H7 (cell line): ENCODE data around the gene LHX4. TPM values are rescaled to one million over a fixed set of nuclear protein-coding genes. Genes with fewer than 3 reads are reported as not detected.

Experiments
- DNase-seq: peaks from one replicate; pipeline ENCODE4 v3.0.0; 2012
- H3K27me3 ChIP-seq: 2 replicates; pipeline ENCODE4 v1.6.0; 2011; ENCODE audit warnings: mild to moderate bottlenecking, low read length; ENCODE audit not compliant: control insufficient read depth, insufficient read depth
- H3K36me3 ChIP-seq: replicated peaks from 2 replicates; pipeline ENCODE4 v1.5.1; 2011; ENCODE audit warnings: low read length; ENCODE audit not compliant: control insufficient read depth, insufficient read depth
- H3K4me3 ChIP-seq: 2 replicates; pipeline ENCODE4 v1.5.1; 2011; ENCODE audit warnings: low read depth, mild to moderate bottlenecking, control low read depth, low read length, moderate library complexity; ENCODE audit not compliant: insufficient read depth
- total RNA-seq: library from RNA; depleted of rRNA; stranded (reverse); fragments of >200 nt; shearing (Covaris generic); gene quantifications from 2 replicates; pipeline ENCODE4 v1.2.3, GENCODE V29; 2014

Gene LHX4
- total RNA-seq, 1 experiment from 2014 or later: 1.1 TPM

DNA sequence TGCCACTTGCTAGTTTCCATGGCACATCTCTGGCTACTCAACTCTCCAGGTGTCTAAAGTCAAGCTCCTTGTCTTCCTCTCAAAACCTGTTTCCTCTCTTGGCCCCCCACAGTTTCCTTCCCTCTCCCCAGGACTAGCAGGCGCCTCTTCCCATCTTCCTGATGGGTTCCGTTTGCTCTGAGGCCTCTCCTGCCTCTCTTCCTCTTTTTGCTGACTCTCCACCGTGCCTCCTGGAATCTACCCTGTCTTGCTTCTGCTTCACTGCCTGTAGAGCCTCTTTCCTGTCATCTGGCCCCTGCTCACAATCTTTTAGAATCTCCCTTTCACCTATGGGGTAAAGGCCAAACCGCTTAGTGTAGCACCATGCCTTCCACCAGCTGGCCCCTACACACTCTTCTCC lies 21.8 kb upstream of the LHX4 start:
- DNase-seq: no peak
- Histone ChIP-seq H3K4me3 (no peak overlapping the region), H3K36me3 (no peaks in the 10 kb centered on the region), H3K27me3 (peaks cover 1% of the 10 kb centered on the region; the same call in 1 of the 2 replicates)

DNA sequence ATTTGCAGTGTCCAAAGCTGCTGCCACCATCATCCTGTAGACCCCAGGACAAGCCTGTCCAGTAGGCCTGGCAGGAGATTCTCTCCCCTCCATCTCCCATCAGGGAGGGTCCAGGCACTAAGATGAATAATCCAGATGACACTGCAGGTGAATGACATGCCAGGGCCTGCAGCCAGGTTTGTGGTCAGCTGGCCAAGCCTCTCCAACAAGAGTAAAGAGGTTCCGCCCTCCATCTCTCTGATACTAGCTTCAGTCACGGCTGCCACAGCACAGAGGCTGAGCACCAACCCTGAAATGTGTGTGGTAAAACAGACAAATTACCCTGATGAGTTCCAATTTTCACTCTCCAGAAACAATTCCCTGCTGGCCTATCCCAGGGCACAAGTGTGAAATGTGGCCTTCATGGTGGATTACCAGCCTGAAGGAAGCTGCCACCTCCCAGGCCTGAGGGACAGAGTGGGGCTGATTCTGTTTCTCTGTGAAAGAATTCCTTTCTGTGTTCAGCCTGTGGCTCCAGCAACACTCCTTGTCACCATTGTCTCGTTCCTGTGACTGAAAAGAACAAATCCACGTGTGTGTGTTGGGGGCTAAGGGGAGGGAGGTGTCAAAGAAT lies 19.9 kb upstream of the LHX4 start:
- Histone ChIP-seq H3K27me3 (no peaks in the 10 kb centered on the region; the same call in 1 of the 2 replicates), H3K4me3 (no peak overlapping the region), H3K36me3 (no peaks in the 10 kb centered on the region)
- DNase-seq: no peak

DNA sequence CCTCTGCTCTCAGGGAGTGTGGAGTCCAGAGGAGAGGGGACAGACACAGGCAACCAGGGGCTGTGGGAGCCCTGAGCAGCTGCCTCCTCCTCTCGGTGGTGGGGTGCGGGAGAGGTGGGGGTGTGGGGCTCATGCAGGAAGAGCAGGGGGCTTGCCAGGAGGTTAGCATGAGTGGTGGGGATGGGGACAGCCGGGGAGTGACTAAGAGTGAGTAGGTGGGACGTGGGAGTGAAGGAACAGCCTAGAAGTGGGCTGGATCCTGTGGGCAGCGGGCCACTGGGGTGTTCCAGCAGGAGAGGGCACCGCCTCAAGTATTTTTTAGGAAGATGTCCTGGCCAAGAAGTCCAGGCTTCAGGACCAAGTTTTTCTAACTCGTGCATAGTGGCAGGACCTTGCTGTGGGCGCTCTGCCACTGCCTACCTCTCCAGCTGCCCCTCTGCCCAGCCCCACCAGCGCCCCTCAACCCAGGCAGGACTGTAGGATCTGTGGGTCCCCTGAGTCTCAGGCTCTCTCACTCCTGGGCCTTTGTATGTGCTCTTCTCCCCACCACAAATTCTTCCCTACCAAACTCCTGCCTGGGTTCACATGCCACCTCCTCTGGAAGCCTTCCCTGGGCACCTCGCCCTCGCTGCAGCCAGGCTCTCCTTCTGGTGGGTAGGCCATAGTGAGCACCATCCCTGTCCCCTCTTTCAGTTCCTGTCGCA lies 18.8 kb upstream of the LHX4 start:
- no peak overlapping the region for H3K4me3 ChIP-seq
- no peaks in the 10 kb centered on the region; the same call in 1 of the 2 replicates for H3K27me3 ChIP-seq
- DNase-seq: peak; percentile 42
- no peaks in the 10 kb centered on the region for H3K36me3 ChIP-seq

DNA sequence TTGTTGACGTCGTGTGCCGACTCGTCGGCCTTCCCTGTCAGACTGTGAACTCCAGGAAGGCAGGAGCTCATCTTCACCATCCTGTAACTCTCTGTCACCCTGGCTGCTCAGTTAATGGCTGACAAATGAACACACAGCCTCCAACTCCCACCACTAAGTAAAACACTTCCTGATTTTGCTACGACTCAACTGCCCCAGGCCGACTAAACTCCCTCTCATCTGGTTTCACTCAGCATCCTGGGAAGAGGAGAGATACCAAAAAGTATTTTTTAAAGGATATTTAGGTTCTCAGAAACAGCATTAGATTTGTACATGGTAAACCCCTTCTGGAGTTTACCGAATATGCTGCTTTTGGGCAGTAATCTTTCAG lies 18.2 kb upstream of the LHX4 start:
- Histone ChIP-seq H3K4me3 (no peak overlapping the region), H3K27me3 (no peaks in the 10 kb centered on the region), H3K36me3 (no peaks in the 10 kb centered on the region)
- DNase-seq: no peak

DNA sequence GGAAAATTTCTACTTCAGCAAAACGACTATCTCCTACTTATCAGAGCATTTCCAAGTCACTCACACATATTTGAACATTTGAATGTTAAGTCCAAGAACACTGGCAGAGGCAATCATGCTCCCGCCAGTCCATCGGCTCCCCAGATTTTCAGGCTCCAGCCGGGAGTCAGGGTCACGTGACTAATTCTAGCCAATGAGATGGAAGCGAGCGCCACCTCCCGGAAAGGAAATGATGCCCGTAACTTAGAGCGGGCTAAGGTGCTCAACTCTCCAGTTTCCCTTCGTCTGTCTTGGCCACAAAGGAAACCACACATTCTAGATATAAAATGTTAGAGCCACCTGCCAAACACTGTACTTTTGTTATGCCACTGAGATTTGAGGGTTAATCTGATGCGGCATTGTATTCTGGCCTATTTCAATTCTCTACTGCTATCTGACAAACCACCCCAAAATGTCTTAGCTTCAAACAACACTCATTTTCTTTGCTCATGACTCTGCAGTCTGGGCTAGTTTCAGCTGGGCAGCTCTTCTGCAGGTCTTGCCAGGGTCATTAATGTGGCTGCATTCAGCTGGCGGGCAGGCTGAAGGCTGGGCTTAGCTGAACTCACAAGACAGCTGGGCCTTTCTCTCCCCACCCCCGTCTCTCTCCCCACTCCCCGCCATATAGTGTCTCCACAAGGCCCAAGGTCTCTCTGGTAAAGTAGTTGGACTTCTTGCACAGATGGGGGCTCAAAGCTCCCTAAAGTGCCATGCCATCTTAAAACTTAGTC lies 16.5 kb upstream of the LHX4 start:
- H3K36me3 ChIP-seq: no peaks in the 10 kb centered on the region
- peak; percentile 97 for DNase-seq
- no peak overlapping the region for H3K4me3 ChIP-seq
- no peaks in the 10 kb centered on the region for H3K27me3 ChIP-seq

DNA sequence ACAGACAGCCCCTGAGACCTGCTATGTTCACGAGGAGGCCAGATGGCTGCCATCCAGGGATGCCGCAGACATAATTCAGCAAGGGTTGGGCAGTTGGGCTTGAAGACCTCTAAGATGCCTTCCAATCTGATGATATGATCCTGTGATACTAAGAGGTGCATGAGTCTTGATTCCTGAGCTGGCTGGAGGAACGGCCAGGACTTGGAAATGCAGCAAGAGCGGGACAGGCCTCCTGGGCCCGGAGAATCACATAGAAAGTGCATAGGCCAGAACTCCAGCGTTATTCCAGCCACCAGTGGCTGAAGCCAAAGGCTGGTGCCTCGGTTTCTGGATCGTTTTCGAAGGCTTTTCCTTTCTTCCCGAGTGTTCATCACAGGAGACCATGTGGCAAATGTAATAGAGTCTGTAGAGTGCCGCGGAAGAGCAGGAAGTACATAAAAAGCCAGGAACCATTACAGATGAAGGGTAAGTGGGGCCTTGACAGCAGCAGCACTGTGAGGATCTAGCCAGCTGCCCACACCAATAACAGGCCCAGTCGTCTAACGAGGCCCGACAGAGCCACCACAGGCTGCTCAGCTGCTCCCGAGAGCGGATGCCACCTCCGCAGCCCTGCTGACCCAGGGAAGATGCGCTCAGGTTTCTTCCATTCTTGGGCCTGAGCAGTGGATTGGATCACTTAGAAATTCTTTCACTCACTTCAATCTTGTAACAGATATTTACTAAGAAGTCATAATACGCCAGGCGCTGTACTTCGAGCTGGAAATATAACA lies 14.0 kb upstream of the LHX4 start:
- H3K36me3 ChIP-seq: no peaks in the 10 kb centered on the region
- DNase-seq: no peak
- no peak overlapping the region for H3K4me3 ChIP-seq

DNA sequence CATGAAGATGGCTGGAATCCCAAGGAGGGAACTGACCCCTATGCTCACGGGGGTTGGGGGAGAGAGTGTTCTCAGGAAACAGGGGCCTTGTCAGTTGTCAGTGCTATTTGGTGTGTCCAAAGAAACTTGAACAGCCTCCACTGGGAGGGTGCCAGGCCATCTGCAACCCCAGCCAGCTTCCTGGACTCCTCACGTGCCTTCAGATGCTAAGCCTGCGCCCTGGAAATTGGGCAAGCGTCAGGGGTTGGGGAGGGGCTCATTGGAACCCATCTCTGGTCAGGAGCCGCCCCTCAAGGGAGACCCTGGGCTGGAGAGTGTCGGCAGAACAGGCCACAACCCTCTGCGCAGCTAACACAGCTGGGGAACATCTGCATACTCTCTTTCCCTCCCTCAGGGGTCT lies 13.1 kb upstream of the LHX4 start:
- Histone ChIP-seq H3K27me3 (peaks cover 4% of the 10 kb centered on the region), H3K36me3 (no peaks in the 10 kb centered on the region), H3K4me3 (no peak overlapping the region)
- DNase-seq: no peak

More for the DNA sequence above, 14.0 kb upstream of the LHX4 start:
- peaks cover 4% of the 10 kb centered on the region for H3K27me3 ChIP-seq

DNA sequence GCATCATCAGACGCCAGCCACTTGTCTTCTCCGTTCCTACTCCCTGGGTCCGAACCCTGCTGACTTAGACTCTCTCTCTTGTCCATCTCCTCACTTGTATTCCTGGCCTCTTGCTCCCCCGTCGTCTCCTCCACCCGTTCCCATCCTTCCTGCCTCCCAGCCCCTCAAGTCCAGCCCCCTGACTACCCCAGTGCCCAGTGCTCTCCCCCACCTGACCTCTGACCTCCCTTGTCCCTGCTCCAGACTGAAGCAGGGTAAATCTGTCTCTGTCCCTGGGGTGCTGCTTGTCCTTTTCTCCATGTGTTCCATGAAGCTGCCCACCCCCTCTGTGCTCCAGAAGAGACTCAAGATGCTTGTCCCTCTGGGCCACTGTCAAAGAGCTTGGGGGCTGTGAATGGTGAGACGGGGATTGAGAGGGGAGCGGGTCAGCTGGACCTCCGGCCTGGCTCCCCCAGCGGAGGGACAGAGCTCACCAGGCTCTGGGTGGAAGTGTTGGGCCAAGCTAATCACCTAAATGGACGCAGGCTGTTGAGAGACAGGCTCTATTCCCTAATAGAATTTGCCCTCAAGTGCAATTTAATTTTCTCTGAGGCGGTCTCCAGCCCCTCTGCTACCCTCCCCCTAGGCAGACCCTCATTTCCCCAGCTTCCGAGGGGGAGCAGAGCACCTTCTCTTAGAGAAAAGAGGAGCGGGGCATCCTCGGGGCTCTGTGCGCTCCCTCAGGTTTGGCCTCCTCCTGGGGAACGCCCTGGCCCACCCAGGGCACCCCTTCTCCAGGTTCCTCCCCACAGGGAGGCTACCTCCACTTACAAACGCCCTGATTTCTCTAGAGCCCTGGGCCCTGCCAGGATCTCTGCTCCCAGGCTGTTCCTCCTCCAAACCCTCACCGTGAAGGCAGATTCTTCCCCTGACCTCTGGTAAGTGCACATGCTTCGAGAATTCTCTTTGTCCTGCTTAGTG lies 11.0 kb upstream of the LHX4 start:
- no peaks in the 10 kb centered on the region for H3K36me3 ChIP-seq
- no peak overlapping the region for H3K4me3 ChIP-seq
- peaks cover 7% of the 10 kb centered on the region for H3K27me3 ChIP-seq
- peak; percentile 33 for DNase-seq

DNA sequence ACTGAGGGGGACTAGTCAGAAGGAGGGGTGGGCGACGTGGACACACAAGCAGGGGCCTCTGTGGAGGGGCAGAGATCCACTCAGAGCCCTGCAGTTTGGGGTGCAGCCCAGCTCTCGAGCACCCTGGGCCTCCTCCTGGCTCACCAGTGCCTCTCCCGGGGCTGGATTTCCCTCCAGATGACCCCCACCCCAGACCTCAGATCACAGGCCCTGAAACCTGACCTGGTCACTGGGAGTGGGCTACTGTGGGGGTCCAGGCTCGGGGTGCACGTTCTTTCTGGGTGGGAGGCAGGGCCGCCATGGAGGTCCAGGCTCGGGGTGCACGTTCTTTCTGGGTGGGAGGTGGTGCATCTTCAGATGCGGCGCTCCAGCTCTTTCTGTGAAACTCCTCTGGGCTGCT lies 10.3 kb upstream of the LHX4 start:
- Histone ChIP-seq H3K36me3 (no peaks in the 10 kb centered on the region), H3K4me3 (no peak overlapping the region), H3K27me3 (peaks cover 10% of the 10 kb centered on the region)
- DNase-seq: no peak

DNA sequence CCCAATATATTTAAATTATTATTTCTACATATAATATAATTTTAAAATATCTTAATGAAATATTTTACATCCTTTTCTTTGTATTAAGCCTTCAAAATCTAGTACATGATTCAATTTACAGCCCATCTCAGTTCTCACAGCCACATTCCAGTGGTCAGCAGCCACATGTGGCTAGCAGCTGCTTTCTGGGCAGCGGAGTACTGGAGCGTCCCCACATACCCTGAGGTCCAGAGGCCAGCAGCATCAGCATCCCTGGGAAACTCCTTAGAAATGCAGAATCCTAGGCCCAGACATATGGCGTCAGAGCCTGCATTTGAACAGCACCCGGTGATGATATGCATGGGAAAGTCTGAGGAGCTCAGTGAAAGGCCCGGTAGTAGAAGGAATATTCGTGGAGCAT lies 8.6 kb upstream of the LHX4 start:
- DNase-seq: no peak
- H3K36me3 ChIP-seq: no peaks in the 10 kb centered on the region
- peaks cover 22% of the 10 kb centered on the region for H3K27me3 ChIP-seq
- H3K4me3 ChIP-seq: no peak overlapping the region

DNA sequence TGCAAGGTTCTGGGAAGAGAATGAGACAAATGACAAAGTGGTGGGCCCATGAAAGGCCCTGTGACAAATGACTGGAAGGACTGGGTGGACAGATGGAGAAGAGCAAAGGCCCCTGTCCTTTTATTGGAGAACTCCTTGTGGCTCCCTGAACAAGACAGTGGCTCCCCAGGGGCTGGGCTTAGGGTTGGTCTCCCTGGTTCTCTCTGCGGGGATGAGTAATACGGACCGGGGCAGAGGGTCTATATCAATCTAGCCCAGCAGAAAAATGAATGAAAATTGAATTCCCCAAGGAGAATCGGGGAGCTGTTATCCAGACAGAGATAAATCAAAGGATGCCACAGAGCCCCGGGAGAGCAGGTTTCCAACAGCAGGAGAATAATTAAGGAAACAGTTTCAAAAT lies 5.2 kb upstream of the LHX4 start:
- no peak overlapping the region for H3K4me3 ChIP-seq
- DNase-seq: no peak
- peaks cover 48% of the 10 kb centered on the region for H3K27me3 ChIP-seq
- H3K36me3 ChIP-seq: no peaks in the 10 kb centered on the region

DNA sequence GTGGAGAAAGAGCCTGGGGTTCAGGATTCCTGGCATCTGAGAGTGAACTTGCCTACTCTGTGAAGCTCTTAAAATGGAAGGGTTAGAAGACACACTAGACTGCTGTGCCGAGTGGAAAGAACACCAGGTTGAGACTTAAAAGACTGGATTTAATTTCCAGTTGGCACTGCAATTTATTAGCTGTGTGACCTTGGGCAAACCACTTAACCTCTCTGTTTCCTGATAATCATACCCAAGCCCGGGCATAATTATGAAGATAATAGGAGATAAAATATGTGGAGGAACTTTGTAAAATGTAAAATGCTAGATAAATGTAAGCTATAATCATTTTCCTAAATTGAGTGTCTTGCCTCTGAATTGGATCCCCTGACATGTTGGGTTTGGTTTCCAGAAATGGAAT lies 4.7 kb upstream of the LHX4 start:
- no peak for DNase-seq
- H3K27me3 ChIP-seq: peaks cover 50% of the 10 kb centered on the region
- H3K4me3 ChIP-seq: no peak overlapping the region
- no peaks in the 10 kb centered on the region for H3K36me3 ChIP-seq

DNA sequence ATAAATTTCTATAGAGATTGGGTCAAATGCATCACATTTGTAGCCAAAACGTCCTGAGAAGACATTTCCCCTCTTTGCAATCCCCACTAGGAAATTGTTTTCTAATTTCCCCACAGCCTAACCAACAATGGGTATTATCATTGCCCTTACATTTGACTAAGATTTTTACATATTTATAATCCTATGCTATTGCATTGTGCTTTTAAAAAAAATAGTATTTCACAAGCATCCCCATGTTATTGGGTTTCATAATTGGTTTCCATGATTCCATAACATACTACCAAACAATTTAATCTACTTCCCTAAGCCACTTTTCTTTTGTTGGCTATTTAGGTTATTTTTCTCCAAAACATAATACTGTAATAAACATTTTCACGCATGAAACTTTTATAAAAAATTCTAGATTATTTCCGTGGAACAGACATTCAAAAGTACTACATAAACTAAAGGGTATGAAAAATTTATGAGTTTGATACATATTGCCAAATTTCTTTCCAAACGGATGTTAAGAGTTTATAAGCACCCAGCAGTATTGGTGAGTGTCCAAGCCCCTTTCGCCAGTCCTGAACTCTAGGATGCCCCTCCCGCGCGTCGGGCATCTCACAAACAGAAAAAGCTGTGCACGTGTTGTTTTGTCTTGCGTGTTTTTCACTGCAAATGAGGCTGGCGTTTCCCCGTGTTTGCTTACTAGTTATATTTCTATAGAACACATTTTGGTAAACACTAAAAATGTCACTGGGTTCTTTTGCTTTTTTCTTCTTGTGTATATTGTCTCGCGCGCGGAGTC lies 2.0 kb upstream of the LHX4 start:
- DNase-seq: peak; percentile 30
- Histone ChIP-seq H3K4me3 (no peak overlapping the region), H3K27me3 (peaks cover 76% of the 10 kb centered on the region), H3K36me3 (no peaks in the 10 kb centered on the region)
